ENCODE data around the gene C11orf68.
"Not testable (repeated sequence)": the region's sequence is repeated elsewhere in the genome, so short reads cannot be mapped to it uniquely, and the experiment has no call there.

Gene C11orf68

DNA sequence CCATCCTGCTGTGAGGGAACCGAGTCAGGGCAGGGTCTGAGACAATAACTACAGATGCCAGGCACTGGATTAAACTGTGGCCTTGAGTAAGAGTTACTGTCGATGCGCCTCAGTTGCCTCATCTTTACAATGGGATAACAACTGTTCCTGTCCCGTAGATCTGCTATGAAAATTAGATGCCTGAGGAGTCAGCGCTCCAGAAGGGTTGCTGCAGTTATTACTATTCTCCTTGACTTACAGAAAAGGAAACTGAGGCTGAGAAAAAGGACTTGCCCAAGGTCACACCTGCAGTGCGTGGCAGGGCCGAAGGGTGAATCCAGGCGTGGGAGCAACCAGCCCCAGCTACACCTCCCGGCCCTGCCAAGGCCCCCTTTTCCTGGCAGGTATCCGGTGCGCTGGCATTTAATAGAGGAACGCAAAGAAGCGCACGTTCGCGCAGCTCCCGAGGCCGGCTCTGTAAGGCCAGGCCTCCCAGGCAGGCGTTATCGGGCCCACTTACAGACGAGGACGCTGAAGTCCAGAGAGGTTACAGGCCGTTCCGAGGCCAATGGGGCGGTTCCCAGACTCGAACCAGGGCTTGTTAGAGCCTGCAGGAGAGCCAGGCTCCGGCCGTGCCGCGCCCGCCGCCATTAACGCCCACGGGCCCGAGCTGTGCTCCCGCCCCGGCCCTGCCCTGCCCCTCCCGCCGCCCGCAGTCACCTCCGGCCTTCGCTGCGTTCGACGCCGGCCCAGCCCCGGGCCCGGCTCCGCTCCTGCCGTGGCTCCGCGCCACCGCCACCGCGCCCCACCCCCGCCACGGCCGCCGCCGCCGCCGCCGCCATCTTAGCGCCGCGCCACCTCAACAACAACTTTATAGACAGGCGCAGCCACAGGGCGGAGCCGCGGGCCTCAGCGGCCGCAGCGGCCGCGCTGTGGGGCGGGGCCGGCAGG lies at the start of gene C11orf68:
TSS of gene C11orf68 (minus strand) at position 852 of the 930 bp plus-strand sequence. CDS start at position 821, 31 bp downstream.
- DNase-seq = peak in 1 of 6 experiments; percentile 43

GRCh38 chr11:65967329-65967934 lies 48.6 kb upstream of the C11orf68 start:
- no peak for DNase-seq

- DNase-seq = no peak
Observed at GRCh38 chr11:65965986-65966762, 47.3 kb upstream of the C11orf68 start.

DNA sequence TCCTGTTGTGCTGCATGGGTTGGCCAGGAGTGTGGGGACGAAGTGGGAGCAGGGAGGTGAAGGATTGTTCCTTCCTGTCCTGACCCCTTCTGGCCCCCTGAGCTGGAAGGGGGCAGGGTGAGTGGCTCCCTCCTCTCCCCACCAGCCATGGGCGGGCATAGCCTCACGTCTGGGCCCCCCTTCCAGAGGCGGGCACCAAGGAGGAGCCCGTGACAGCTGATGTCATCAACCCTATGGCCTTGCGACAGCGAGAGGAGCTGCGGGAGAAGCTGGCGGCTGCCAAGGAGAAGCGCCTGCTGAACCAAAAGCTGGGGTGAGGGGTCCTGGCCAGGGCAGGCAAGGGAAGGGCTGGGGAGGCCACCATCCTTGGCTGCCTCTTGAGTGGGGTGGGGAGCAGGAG lies 46.0 kb upstream of the C11orf68 start:
- no peak for DNase-seq

GRCh38 chr11:65962141-65962564 lies 43.3 kb upstream of the C11orf68 start:
- DNase-seq = no peak

- peak; percentile 88 to 96 (median 93) for DNase-seq
Observed at GRCh38 chr11:65961267-65962140, 42.6 kb upstream of the C11orf68 start, which contains the start of gene SART1. Gene SART1, plus strand, starts transcription at chr11:65961734. Its CDS starts 47 bp downstream, at chr11:65961781.

GRCh38 chr11:65960824-65961266 lies 42.0 kb upstream of the C11orf68 start:
- no peak for DNase-seq

- DNase-seq = no peak
Observed at GRCh38 chr11:65958774-65959420, 40.0 kb upstream of the C11orf68 start.

- DNase-seq = no peak
Observed at GRCh38 chr11:65958291-65958690, 39.4 kb upstream of the C11orf68 start.

- DNase-seq = no peak
Observed at GRCh38 chr11:65954771-65955170, 35.9 kb upstream of the C11orf68 start.

DNA sequence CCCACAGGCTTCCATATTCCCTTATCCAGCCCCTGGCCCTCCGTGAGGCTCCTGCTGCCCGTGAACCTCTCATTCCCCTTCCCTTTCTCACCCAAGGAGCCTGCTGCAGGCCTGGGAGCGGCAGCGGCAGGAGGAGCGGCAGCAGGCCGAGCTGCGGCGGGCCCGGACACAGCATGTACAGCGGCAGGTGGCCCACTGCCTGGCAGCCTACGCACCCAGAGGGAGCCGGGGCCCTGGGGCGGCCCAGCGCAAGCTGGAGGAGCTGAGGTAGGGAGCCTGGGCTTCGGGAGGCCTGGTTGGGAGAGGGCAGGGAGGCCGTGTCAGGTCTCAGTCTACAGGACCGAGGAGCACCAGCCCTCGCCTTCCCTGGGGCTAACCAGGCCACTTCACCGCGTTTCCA lies 34.6 kb upstream of the C11orf68 start:
- no peak for DNase-seq

DNA sequence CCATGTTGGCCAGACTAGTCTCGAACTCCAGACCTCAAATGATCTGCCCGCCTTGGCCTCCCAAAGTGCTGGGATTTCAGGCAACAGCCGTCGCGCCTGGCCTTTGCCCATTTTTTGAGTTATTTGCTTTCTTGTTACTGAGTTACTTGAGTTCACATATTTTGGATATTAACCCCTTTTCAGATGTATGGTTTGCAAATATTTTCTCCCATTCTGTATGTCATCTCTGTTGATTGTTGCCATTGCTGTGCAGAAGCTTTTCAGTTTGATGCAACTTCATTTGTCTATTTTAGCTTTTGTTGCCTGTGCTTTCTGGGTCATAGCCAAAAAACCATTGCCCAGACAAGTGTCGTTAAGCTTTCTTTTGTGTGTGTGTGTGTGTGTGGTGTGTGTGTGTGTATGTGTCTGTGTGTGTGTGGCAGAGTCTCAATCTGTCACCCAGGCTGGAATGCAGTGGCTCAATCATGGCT lies 33.2 kb upstream of the C11orf68 start:
- no peak for DNase-seq

- not testable (repeated sequence) for DNase-seq
Observed at GRCh38 chr11:65951641-65952040, 32.8 kb upstream of the C11orf68 start.

DNA sequence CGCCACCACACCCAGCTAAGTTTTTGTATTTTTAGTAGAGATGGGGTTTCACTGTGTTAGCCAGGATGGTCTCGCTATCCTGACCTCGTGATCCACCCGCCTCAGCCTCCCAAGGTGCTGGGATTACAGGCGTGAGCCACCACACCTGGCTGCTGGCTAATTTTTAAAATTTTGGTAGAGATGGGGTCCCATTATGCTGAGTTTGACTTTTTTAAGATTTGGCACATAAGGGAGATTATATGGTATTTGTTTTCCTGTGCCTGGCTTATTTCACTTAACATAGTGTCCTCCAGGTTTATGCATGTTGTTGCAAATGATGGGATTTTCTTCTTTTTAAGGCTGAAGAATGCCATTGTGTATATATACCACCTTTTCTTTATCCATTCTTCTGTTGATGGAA lies 31.8 kb upstream of the C11orf68 start:
- DNase-seq = not testable (repeated sequence)

DNA sequence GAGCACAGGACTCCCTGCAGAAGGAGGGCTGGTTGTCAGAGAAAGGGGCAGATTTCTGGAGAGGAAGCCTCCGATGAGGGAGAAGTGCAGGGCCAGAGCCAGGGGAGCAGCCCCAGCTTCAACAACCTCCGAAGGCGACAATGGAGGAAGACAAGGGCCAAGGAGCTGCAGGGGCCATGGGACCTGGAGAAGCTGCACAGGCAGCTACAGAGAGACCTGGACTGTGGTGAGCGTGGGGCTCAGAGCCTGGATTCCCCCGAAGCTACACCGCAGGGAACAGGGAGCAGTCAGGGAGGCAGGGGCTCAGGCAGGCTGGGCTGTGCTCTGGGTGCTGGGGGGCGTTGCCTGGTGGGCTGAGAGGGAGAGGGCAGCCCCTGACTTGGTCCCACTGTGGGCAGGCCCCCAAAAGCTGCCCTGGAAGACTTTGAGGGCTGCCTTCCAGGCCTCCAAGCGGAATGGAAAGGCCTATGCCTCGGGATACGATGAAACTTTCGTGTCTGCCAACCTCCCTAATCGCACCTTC lies 28.8 kb upstream of the C11orf68 start:
- no peak for DNase-seq

DNA sequence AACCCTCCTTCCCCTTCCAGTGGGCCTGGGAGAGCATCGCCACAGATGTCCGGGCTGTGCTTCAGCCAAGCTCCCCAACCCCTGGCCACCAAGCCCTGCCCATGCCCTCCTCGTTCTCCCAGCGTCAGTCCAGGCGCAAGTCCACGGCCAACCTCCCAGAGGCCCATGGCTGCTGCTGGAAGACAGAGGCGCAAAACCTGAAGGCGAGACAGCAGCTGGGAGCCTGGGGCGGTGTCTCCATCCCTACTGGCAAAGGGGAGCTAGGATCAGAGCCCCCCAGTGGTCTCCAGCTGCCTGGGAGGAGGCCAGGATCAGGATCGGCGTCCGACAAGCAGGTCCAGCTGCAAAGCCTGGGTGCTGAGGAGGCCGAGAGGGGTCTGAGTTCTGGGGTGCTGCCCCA lies 28.3 kb upstream of the C11orf68 start:
- DNase-seq = no peak

DNA sequence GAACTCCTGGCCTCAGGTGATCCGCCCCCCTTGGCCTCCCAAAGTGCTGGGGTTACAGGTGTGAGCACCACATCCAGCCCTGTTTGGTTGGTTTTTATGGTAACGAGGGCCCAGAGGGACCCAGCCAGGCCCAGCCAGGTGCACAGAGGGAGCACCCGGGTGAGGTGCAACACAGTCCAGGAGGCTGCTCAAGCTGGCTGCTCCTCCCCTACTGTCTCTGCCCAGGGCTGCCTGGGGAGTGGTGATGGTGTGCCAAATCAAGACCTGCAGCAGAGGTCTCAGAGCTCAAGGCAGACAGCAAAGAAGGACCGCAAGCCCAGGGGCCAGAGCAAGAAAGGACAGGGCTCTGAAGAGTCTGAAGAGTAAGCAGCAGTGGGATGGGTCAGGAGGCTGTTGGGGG lies 27.8 kb upstream of the C11orf68 start:
- DNase-seq = no peak

DNA sequence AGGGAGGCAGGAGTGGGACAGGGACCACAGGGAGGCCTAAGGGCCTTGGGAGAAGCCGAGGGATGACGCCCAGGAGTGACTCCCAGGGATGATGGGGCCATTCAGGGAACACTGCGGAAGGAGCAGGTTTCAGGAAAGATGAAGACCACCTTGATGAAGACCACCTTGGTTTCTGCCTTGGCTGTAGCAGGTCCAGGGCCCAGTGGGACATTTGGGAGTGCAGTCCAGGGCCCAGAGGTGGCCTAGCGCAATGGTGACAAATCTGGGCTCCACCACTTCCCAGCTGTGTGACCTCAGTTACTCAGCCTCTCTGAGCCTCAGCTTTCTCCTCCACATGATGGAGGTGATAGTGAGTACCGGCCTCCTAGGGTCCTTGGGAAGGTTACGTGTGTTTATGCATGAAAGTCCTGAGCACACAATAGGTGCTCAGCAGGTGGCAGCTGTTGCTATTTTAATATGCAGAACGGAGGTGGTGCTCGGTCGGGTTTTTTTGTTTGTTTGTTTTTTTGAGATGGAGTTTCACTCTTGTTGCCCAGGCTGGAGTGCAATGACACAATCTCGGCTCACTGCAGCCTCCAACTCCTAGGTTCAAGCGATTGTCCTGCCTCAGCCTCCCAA lies 27.2 kb upstream of the C11orf68 start:
- DNase-seq = no peak

- no peak for DNase-seq
Observed at GRCh38 chr11:65945430-65945911, 26.6 kb upstream of the C11orf68 start, which contains the start of gene TSGA10IP. Gene TSGA10IP, plus strand, starts transcription at chr11:65945480. Its CDS starts 196 bp downstream, at chr11:65945676.

DNA sequence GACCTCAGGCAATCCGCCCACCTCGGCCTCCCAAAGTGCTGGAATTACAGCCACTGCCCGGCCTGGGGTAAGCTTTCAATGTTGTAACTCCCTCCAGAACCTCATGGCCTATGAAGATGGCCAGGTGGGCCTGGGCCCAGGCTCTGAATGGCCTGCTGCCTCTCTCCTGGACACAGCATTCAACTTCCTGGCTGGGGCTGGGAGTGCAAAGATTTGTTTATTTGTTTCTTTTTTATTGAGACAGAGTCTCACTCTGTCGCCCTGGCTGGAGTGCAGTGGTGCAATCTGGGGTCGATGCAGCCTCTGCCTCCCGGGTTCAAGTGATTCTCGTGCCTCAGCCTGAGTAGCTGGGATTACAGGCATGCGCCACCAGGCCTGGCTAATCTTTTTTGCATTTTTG lies 25.9 kb upstream of the C11orf68 start:
- no peak for DNase-seq

Data from stimulated activated naive CD4-positive, alpha-beta T cell (primary cell).